ENCODE data around the gene GRIN2C.

GRIN2C gene

GRCh38 chr17:74863420-74864296 is 4.0 kb upstream of the GRIN2C start:
- no peak for DNase-seq

- no peak for DNase-seq
These were observed 3.2 kb upstream of the GRIN2C start for GRCh38 chr17:74862919-74863318.

GRCh38 chr17:74862108-74862901 is 2.6 kb upstream of the GRIN2C start:
- peak; percentile 45 for DNase-seq

- no peak for DNase-seq
These were observed 2.0 kb upstream of the GRIN2C start for GRCh38 chr17:74861662-74862107.

GRCh38 chr17:74860872-74861661 is 1.4 kb upstream of the GRIN2C start:
- DNase-seq: no peak

DNA sequence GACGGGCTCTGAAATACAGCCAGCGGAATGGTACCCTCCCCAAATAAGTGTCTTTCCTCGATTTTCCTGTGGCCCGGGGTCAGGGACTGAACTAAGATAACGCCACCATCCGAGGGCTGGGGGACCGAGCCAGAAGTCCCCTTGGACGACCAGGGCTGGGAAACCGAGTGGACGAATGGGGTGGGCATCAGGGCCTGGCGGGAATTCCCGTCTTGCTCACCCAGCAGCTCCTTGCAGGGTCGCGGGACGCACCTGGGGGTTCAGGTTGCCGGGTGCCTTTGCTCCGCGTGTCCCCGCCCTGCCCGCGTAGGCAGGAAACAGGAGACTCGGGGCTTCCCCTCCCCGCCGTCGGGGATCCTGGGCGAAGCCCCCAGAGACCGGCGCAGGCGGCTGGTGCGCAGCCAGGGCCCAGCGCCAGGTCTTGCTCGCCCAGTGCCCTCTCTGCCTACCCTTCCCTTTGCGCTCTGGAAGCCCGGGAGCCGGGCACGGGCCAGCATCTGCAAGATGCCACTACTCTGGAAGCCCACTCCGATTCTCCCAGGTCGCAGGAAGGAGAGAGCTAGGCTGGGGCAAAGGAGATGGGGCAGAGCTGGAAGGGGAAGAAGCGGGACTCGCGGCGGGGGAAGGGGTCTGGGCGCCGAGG is 665 bp upstream of the GRIN2C start:
- DNase-seq: no peak

DNA sequence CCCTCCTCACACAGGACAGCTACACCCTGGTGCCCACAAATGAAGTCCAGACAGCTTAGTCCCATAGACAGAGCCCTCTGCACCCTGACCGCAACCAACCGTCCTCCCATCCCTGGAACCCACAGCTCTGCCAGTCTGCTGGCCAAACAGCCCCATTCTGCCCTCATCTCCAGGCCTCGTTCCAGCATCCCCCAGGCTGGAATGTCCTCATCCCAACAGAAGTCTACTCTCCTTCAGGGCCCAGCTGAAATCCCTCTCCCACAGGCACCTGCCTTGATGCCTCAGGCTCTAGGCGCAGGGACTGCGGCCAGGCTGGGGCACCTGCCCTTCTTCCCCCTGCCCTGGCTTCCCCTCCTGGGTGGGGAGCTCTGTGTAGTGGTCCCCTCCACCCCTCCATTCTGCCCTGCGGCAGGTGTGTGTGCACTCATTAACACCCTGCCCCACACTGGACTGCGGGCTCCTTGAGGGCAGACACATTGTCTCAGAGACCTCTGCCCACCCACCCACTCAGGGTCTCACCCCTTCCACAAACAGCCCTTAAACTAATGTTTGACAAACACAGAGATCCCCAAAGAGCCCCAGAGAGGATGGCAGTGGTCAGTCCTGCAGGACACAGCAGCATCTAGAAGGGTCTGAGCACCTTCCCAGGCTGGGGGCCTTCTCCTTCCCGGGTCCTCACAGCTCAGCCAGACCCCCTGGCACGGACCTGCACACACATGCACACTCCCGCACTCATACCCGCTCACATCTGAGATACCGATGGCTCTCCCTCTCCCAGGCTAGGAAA is 820 bp downstream of the GRIN2C start:
- no peak for DNase-seq

- no peak for DNase-seq
These were observed 2.5 kb downstream of the GRIN2C start for GRCh38 chr17:74857191-74857590.

GRCh38 chr17:74856112-74856511 is 3.6 kb downstream of the GRIN2C start:
- no peak for DNase-seq

DNA sequence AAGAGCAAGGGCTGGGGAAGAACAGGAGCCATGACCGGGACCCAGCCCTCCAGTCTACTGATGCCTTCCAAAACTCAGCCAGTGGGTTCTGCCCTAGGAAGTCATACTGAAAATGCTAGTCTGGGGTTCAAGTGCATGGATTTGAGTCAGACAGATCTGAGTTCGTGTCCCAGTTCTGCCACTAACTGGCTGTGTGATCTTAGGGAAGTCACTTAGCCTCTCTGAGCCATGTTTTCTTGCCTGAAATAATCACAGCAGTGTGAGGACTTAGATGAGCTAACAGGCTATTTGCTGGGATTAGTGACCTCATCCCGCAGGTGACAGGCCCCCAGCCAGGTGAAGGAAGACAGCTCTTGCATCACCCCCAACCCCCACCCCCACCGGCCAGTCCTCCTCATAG is 4.4 kb downstream of the GRIN2C start:
- DNase-seq: no peak

- no peak for DNase-seq
These were observed 4.9 kb downstream of the GRIN2C start for GRCh38 chr17:74854792-74855191.

DNA sequence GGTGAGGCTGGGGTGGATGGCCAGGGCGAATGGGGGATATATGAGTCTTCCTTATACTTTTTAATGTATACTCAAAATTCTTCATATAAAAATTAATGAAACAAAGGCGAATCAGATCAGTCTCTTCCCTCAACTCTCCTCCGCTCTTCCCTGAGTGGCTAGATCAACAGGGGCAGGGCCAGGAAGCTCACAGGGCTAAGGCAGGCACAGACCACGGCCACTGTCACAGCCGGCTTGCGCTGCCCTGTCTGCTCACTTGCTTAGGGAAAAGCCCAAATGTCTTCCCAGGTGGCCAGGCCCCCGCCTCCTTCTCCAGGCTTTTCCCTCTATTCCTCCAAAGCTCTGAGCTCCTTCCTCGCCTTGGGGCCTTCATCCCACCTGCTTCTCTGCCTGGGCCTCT is 6.0 kb downstream of the GRIN2C start:
- no peak for DNase-seq

DNA sequence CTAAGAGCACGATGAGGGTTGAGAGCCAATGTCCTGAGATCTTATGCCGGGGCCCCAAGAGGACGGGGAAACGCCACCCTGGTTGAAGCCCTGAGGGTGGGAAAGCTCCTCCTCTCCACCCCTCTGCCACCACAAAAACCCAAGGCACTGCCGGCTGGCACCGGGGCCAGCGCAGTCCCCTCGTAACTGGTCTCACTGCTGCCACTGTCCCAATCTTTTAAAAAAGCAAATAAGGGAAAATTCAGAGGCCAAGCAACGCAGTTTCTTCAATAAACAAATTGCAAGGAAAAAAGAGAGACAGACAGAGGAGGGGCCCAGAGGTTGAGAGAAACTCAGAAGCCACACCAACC is 6.7 kb downstream of the GRIN2C start:
- no peak for DNase-seq

- peak; percentile 33 for DNase-seq
These were observed 7.2 kb downstream of the GRIN2C start for GRCh38 chr17:74852237-74853047.

GRCh38 chr17:74851612-74852236 is 8.0 kb downstream of the GRIN2C start:
- DNase-seq: no peak

GRCh38 chr17:74850914-74851313 is 8.8 kb downstream of the GRIN2C start:
- DNase-seq: no peak

- no peak for DNase-seq
These were observed 9.4 kb downstream of the GRIN2C start for GRCh38 chr17:74850310-74850709.

GRCh38 chr17:74848656-74849399 is 10.9 kb downstream of the GRIN2C start:
- DNase-seq: no peak

GRCh38 chr17:74846621-74847020 is 13.1 kb downstream of the GRIN2C start:
- DNase-seq: no peak

- no peak for DNase-seq
These were observed 16.4 kb downstream of the GRIN2C start for GRCh38 chr17:74843352-74843627.
